Neuron (in vitro differentiated cells): ENCODE measurements around the gene RASSF10.

Source experiments
- H2AFZ ChIP-seq: one replicate; pipeline ENCODE4 v1.6.1; 2013; ENCODE audit warnings: low read depth, mild to moderate bottlenecking, inconsistent platforms, low read length, moderate library complexity
- H3K27me3 ChIP-seq: one replicate; pipeline ENCODE4 v1.6.1; 2013; ENCODE audit warnings: low read length; ENCODE audit not compliant: insufficient read depth
- H3K36me3 ChIP-seq: one replicate; pipeline ENCODE4 v1.6.1; 2013; ENCODE audit warnings: low read length; ENCODE audit not compliant: insufficient read depth
- H3K4me1 ChIP-seq: one replicate; pipeline ENCODE4 v1.6.1; 2013; ENCODE audit warnings: low read length; ENCODE audit not compliant: insufficient read depth
- H3K4me3 ChIP-seq: 2 replicates; pipeline ENCODE4 v1.5.1; 2013; ENCODE audit warnings: mild to moderate bottlenecking, low read length, moderate library complexity
- H3K9me3 ChIP-seq: one replicate; pipeline ENCODE4 v1.6.1; 2013; ENCODE audit warnings: low read length

The RASSF10 gene

DNA sequence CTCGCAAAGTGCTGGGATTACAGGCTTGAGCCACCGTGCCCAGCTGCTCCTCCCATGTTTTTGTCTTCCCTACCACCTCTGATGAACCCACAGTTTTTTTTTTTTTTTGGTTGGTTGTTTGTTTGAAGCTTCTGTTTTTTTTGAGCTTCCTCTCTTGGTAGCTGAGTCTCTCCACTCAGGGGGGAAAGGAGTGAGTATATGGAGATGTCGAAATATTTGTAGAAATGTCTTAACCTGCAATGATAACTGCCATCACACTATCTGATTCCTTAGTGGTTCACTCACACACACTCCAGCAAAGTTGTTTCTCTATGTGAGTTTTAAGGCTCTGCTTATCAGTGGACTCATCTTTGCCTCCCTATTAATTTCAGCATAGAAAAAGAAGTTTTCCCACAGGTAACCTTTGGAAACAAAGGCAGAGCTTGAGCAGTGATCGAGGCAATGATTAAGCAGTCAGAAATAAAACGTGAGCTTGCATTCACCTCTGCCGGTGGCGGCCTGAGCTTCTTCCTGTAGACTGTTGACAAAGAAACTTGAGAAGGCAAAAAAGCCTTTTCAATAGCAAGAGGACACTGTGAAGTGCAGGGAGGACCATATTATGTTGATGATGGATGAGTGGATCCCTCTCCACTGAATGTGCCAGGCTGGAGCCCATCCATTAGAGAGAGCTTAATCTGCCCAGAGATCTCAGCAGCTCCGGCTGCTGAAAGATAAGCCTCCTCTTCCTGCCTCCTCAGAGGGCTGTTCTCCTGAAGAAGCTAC is 29.0 kb upstream of the RASSF10 start:
- peaks cover 15% of the 10 kb centered on the region for H3K4me1 ChIP-seq
- no peak overlapping the region for H2AFZ ChIP-seq
- H3K4me3 ChIP-seq, result no peak overlapping the region
- H3K36me3 ChIP-seq, result no peaks in the 10 kb centered on the region
- no peaks in the 10 kb centered on the region for H3K9me3 ChIP-seq
- no peaks in the 10 kb centered on the region for H3K27me3 ChIP-seq

DNA sequence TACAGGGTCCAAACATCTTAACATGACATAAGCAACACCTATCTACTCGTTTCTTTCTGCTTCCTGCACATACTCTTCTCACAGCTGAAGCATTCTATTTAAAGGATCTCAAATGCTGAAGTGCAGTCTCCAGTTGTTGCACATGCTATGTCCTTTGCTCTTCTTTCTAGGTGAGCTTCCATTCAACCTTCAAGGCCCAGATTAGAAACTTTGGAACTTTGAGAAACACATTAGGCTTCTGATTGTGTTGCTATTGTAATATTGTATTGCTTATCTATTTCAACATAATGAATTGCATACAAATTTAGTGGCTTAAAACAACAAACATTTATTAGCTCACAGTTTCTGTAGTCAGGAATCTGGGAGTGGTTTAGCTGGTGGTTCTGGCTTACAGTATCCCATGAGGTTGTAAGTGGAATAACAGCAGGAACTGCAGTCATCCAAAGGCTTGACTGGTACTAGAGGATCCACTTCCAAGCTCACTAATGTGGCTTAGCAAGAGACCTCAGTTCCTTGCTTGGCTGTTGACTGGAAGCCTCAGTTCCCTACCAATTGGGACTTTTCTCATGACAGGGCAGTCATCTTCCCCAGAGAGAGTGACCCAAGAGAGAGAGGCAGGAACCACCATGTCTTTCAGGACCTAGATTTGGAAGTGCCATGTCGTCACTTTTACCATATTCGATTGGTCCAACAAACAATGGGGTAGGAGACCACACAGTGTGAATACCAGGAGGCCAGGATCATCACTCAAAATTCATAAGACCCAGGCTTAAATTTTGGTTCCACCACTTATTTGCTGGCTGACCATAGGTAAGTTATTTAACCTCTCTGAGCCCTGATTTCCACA is 27.2 kb upstream of the RASSF10 start:
- Histone ChIP-seq H3K9me3 (no peaks in the 10 kb centered on the region), H3K36me3 (no peaks in the 10 kb centered on the region), H3K4me1 (peaks cover 15% of the 10 kb centered on the region), H3K27me3 (no peaks in the 10 kb centered on the region), H3K4me3 (no peak overlapping the region), H2AFZ (no peak overlapping the region)

DNA sequence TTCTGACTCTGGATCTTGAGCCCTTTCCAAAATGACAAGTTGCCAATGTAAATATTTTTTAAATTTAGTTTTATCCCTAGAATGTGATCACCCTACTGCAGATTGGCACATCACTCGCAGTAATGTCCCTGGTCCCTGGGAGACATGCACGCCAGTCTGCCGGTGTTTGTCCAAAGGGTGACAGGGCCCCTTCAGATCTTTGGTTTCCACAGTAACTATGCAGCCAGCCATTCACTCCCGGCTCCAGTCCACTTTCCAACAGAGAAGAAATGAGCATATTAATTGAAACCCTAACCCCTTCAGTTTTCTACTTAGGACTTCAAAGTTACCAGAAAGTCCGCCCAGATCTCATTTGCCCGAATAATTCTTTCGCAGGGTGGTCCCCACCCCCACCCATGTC is 25.8 kb upstream of the RASSF10 start:
- Histone ChIP-seq H3K4me1 (peaks cover 15% of the 10 kb centered on the region), H3K36me3 (no peaks in the 10 kb centered on the region), H2AFZ (no peak overlapping the region), H3K9me3 (no peaks in the 10 kb centered on the region), H3K4me3 (no peak overlapping the region), H3K27me3 (no peaks in the 10 kb centered on the region)

- Histone ChIP-seq H3K9me3 (peaks cover 2% of the 10 kb centered on the region), H3K36me3 (no peaks in the 10 kb centered on the region), H2AFZ (no peak overlapping the region), H3K4me1 (peaks cover 15% of the 10 kb centered on the region), H3K27me3 (no peaks in the 10 kb centered on the region), H3K4me3 (no peak overlapping the region)
These were observed 22.8 kb upstream of the RASSF10 start for GRCh38 chr11:12986194-12986898.

DNA sequence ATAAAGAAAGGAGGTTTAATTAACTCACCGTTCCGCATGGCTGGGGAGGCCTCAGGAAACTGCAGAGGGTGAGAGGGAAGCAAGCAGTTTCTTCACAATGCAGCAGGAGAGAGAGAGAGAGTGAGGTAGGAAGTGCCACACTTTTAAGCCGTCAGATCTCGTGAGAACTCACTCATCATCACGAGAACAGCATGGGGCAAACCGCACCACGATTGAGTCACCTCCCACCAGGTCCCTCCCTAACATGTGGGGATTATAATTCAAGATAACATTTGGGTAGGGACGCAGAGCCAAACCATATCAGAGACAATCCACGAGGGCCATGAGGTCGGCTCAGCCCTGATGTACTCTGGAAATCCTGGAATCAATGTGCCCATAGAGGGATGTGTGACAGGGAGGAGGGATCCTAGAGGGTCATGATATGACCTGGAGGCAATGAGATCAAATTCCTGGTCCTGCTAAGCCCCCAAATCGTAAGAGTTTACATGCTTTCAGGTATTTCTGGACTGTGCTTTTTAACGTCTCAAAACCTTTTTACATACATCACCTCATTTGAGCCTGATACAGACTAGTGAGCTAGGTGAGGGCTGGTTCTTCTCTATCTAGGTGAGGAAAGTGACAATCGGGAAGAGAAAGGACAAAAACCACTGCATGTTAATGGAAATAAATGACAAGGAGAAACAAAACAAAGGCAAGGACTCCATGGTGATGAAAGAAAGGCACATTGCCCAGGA is 19.5 kb upstream of the RASSF10 start:
- no peaks in the 10 kb centered on the region for H3K4me1 ChIP-seq
- H3K4me3 ChIP-seq, result no peak overlapping the region
- H3K36me3 ChIP-seq, result no peaks in the 10 kb centered on the region
- no peak overlapping the region for H2AFZ ChIP-seq
- H3K27me3 ChIP-seq, result no peaks in the 10 kb centered on the region
- peaks cover 2% of the 10 kb centered on the region for H3K9me3 ChIP-seq

DNA sequence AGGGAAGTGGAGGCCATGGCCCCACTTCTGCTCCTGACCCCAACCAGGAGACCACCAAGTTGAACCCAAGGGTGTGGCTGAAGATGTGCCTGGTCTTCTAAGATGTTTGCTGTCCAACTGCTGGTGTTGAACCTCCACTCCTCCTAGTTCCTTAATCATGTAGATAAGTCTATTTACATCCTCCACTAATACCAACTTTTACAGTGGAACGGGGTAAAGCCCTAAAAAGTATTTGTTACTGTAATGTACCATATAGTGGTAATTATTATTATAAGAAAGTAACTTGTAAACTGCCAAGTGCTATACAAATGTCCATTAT is 19.0 kb upstream of the RASSF10 start:
- no peaks in the 10 kb centered on the region for H3K4me1 ChIP-seq
- H3K27me3 ChIP-seq, result no peaks in the 10 kb centered on the region
- peaks cover 2% of the 10 kb centered on the region for H3K9me3 ChIP-seq
- H2AFZ ChIP-seq, result no peak overlapping the region
- H3K36me3 ChIP-seq, result no peaks in the 10 kb centered on the region
- no peak overlapping the region for H3K4me3 ChIP-seq

- no peaks in the 10 kb centered on the region for H3K36me3 ChIP-seq
- H3K9me3 ChIP-seq, result peaks cover 2% of the 10 kb centered on the region
- H3K4me1 ChIP-seq, result no peaks in the 10 kb centered on the region
- no peak overlapping the region for H2AFZ ChIP-seq
- H3K4me3 ChIP-seq, result no peak overlapping the region
- no peaks in the 10 kb centered on the region for H3K27me3 ChIP-seq
These were observed 17.7 kb upstream of the RASSF10 start for GRCh38 chr11:12991426-12991825.

- Histone ChIP-seq H3K4me1 (no peaks in the 10 kb centered on the region), H3K36me3 (no peaks in the 10 kb centered on the region), H3K4me3 (no peak overlapping the region), H3K9me3 (peaks cover 2% of the 10 kb centered on the region), H3K27me3 (no peaks in the 10 kb centered on the region), H2AFZ (no peak overlapping the region)
These were observed 15.5 kb upstream of the RASSF10 start for GRCh38 chr11:12993626-12994025.

DNA sequence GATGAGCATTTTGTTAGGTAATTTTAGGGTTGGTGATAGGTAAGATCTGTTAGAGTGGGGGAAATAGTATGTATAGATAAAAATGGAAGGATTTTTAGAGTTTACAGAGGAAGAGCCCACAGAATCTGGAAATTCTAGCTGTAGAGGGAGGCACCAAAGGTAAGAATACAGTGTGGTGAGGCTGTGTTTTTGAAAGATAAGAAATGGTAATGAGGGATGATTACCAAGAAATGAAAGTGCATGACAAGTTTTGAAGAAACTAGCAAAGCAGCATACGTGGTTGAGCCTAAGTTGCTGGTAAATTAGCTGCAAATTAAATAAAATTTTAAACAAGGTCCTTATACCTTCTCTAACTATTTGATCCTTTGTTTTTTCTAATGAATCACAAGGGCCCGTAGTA is 14.6 kb upstream of the RASSF10 start:
- Histone ChIP-seq H3K4me1 (peaks cover 5% of the 10 kb centered on the region), H3K9me3 (peaks cover 2% of the 10 kb centered on the region), H3K36me3 (no peaks in the 10 kb centered on the region), H2AFZ (no peak overlapping the region), H3K4me3 (no peak overlapping the region), H3K27me3 (no peaks in the 10 kb centered on the region)

- Histone ChIP-seq H3K9me3 (no peaks in the 10 kb centered on the region), H3K36me3 (no peaks in the 10 kb centered on the region), H3K4me3 (no peak overlapping the region), H3K27me3 (no peaks in the 10 kb centered on the region), H2AFZ (no peak overlapping the region), H3K4me1 (peaks cover 6% of the 10 kb centered on the region)
These were observed 13.9 kb upstream of the RASSF10 start for GRCh38 chr11:12995188-12995587.

GRCh38 chr11:12995823-12996222 is 13.3 kb upstream of the RASSF10 start:
- H3K4me1 ChIP-seq, result peaks cover 6% of the 10 kb centered on the region
- no peaks in the 10 kb centered on the region for H3K36me3 ChIP-seq
- H3K9me3 ChIP-seq, result no peaks in the 10 kb centered on the region
- no peak overlapping the region for H2AFZ ChIP-seq
- H3K27me3 ChIP-seq, result no peaks in the 10 kb centered on the region
- no peak overlapping the region for H3K4me3 ChIP-seq

DNA sequence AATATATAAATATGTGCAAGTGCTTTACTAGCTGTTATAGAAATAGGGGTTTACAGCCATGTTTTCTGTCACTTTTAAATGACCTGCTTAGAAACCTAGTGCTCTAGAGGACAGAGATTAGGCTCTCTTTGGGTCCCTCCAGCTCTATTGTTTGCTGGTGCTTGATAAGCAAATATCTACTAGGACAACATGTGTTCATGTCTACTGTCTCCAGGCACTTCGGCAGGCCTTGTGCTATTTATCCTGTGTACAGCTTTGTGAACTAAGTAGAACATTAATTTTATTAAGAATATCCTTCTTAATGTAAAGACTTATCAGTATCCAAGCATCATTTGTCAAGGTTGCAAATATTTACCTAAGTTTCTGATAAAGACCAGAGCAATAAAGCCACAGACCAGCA is 11.9 kb upstream of the RASSF10 start:
- H3K4me1 ChIP-seq, result peaks cover 6% of the 10 kb centered on the region
- no peaks in the 10 kb centered on the region for H3K27me3 ChIP-seq
- no peaks in the 10 kb centered on the region for H3K9me3 ChIP-seq
- no peak overlapping the region for H2AFZ ChIP-seq
- no peaks in the 10 kb centered on the region for H3K36me3 ChIP-seq
- no peak overlapping the region for H3K4me3 ChIP-seq

DNA sequence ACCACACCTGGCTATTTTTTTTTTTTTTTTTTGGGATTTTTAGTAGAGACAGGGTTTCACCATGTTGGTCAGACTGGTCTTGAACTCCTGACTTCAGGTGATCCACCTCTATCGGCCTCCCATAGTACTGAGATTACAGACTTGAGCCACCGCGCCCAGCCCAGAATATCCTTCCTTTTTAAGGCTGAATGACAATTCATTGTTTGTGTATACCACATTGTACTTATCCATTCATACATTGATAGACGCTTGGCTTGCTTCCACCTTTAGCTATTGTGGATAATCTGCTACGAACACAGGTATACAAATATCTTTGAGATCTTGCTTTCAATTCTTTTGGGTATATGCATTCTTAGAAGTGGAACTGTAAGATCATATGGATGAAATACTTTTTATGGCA is 10.8 kb upstream of the RASSF10 start:
- H3K4me1 ChIP-seq, result peaks cover 6% of the 10 kb centered on the region
- no peak overlapping the region for H3K4me3 ChIP-seq
- no peaks in the 10 kb centered on the region for H3K9me3 ChIP-seq
- H3K36me3 ChIP-seq, result no peaks in the 10 kb centered on the region
- no peak overlapping the region for H2AFZ ChIP-seq
- no peaks in the 10 kb centered on the region for H3K27me3 ChIP-seq
